HG02798 (cell line): Measurements from ENCODE around the gene MAP3K10.
"Not testable (repeated sequence)": the region's sequence is repeated elsewhere in the genome, so short reads cannot be mapped to it uniquely, and the experiment has no call there.

ENCODE experiments used
- ATAC-seq: cut with Tn5 transposase; IDR thresholded peaks from one replicate; pipeline ENCODE4 v1.9.1; 2021; ENCODE audit warnings: mild to moderate bottlenecking; ENCODE audit not compliant: unreplicated experiment, poor library complexity

MAP3K10 gene

GRCh38 chr19:40170303-40170989, 20.8 kb upstream of the MAP3K10 start:
- not testable (repeated sequence) for ATAC-seq

- not testable (repeated sequence) for ATAC-seq
These were observed 19.9 kb upstream of the MAP3K10 start for GRCh38 chr19:40171293-40171692.

DNA sequence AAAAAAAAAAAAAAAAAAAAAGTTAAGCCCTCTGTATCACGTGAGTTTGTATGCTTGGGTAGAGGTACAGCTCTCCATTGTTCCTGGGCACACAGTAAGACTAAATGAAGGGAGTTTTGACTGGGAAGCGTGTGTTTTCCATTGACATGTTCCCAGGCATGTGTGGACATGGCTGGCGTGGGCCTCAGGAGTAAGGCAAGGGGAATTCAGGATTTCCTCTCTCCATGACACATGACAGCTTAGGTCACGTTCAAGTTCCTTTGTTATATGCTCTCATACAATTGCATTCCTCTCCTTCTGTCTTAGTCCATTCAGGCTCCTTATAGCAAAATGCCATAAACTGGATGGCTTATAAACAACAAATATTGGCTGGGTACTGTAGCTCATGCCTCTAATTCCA, 17.1 kb upstream of the MAP3K10 start:
- ATAC-seq, result no peak

DNA sequence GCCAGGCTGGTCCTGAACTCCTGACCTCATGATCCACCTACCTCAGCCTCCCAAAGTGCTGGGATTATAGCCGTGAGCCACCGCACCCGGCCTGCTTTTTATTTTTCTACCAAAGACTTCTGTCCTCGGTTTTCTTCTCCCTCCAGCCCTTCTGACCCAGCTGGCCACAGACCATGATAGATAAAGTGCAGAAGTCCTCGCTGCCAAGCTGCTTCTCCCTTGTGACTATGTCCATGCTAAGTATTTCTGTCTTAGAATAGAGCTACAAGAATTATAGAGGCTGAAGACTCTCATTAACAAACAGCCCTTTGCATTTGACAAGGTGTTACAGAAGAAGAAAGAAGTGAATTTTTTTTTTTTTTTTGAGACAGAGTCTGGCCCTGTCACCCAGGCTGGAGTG, 15.4 kb upstream of the MAP3K10 start:
- ATAC-seq, result no peak

DNA sequence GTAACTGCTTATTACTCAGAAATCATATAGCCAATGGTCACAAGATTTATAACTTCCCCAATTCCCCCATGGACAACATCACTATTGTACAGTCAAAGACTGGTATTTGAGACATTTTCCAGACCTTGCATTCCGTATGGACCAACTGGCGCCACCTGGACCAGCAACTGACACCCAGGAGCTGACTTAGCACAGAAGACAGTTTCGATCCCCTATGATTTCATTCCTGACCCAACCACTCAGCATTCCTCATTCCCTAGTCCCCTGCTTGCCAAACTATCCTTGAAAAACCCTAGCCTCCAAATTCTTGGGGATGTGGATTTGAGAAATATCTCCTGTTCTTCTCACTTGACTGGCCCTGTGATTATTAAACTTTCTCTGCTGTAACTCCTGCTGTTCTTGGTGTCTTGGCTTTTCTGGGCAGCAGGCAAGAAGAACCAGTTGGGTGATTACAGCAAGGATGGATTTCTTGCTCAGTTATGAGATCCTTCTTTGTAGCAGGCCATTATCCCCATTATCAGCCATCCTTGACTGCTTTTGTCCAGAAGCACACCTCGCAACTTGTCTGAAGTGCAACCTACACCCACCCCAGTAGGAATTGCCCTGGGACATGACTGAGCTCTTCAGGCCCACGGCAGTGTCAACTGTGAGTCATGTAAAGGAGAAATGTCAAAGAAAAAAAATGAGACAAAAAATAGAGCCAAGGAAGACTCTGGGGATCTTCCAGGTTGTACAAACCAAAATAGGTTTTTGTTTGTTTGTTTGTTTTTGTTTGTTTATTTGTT, 13.7 kb upstream of the MAP3K10 start:
- no peak for ATAC-seq

- no peak for ATAC-seq
These were observed 12.5 kb upstream of the MAP3K10 start for GRCh38 chr19:40178756-40179155.

GRCh38 chr19:40184273-40184672, 7.0 kb upstream of the MAP3K10 start:
- ATAC-seq, result no peak

GRCh38 chr19:40191836-40192646, 815 bp downstream of the MAP3K10 start:
- peak; percentile 7 for ATAC-seq

DNA sequence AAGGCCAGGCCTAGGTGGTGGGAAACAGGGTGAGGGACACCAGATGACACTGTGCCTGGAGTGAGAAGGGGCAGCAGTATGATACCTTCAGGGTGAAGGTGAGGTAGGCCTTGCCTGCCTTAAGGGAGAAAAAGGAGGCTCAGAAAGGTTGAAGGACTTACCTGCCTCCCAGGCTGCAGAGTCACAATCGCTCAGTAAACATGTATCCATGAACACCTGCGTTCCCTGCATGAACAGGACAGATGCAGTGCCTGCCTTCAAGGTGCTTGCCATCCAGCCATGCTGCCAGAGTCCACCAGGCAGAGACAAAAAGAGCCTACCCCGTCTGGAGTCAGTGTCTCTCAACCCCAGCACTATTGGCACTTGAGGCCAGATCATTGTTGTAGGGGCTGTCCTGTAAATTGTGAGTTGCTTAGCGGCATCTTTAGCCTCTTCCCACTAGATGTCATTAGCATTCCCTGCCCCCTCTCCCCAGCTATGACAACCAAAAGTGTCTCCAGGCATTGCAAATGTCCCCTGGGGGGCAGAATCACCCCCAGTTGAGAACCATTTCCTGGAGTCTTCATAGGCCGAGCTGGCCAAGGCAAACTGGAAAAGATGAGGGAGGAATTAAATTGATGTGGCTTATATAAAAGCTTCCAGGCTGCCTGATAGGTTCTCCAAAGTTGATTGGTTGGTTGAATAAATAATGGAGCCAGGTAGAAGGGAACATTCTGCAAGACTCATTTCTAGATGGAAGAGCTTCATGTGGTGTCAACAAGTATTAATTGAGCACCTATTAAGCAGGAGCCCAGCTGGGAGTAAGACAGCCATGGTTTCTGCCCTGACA, 1.7 kb downstream of the MAP3K10 start:
- no peak for ATAC-seq

GRCh38 chr19:40193587-40193849, 2.3 kb downstream of the MAP3K10 start:
- ATAC-seq, result no peak

GRCh38 chr19:40198272-40198990, 7.2 kb downstream of the MAP3K10 start:
- ATAC-seq, result no peak

DNA sequence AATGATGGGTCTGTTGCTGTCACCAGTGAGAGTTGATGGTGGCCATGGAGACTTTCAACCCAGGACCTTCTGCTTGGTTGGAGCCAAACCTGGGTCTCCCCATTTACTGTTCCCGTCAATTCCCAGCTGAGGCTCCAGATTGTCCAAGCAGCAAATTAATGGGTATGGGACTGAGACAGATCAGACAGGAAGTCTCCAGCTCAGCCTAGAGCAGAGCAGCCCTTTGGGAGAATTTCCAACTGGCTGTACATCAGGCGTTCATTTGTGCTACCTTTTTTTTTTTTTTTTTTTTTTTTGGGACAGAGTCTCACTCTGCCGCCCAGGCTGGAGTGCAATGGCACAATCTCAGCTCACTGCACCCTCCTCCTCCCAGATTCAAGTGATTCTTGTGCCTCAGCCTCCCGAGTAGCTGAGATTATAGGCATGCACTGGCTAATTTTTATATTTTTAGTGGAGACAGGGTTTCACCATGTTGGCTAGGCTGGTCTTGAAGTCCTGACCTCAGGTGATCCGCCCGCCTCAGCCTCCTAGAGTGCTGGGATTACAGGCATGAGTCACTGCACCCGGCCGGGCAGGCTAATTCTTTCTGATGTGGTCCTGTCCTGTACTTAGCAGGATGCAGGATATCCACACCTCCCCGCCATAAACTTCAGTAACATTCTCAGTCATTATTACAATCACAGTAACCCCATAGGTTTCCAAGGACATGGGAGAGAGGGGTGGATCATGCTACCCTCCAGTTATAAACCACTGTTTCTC, 9.3 kb downstream of the MAP3K10 start:
- no peak for ATAC-seq

- no peak for ATAC-seq
These were observed 13.2 kb downstream of the MAP3K10 start for GRCh38 chr19:40204381-40204780.

DNA sequence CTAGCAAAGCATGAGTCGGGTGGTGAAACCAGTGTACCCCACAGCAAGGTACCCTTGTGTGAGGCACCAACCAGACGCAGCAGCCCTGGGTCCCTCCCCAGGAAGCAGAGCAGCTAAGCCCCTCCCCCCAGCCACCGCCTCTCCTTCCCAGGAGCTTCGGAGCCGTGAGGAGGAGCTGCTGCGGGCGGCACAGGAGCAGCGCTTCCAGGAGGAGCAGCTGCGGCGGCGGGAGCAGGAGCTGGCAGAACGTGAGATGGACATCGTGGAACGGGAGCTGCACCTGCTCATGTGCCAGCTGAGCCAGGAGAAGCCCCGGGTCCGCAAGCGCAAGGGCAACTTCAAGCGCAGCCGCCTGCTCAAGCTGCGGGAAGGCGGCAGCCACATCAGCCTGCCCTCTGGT, 14.5 kb downstream of the MAP3K10 start:
- ATAC-seq, result no peak

GRCh38 chr19:40208602-40209001, 17.4 kb downstream of the MAP3K10 start:
- ATAC-seq, result no peak

- ATAC-seq, result no peak
These were observed 19.7 kb downstream of the MAP3K10 start for GRCh38 chr19:40210889-40211288.

GRCh38 chr19:40213251-40213829, 22.1 kb downstream of the MAP3K10 start:
- ATAC-seq, result no peak

DNA sequence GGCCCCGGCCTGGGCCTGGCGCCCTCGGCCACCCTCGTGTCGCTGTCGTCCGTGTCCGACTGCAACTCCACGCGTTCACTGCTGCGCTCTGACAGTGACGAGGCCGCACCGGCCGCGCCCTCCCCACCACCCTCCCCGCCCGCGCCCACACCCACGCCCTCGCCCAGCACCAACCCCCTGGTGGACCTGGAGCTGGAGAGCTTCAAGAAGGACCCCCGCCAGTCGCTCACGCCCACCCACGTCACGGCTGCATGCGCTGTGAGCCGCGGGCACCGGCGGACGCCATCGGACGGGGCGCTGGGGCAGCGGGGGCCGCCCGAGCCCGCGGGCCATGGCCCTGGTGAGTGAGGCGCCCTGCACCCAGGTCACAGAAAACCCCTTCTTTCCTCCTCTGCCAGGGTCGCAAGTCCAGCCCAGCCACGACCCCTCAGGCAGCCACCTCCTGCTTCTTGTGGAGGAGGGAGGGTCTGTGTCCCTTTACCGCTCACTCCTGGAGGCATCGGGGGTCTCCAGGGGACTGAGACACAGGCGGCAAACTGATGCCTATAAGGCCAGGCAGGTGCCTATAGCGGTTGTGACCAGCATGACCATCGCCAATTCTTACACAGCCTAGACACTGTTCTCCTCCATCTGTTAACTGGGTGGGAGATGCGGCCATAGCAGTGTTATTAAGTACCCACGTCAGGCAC, 22.8 kb downstream of the MAP3K10 start:
- no peak for ATAC-seq
